ENCODE measurements around the gene ARL4D.
A peak's percentile ranks its signal among the peaks of the same experiment; 100 is the strongest.
"Not testable (repeated sequence)": the region's sequence is repeated elsewhere in the genome, so short reads cannot be mapped to it uniquely, and the experiment has no call there.

Gene ARL4D

GRCh38 chr17:43395165-43395564 is 3.6 kb upstream of the ARL4D start:
- DNase-seq (ENCODE audit: low spot score), result no peak

- DNase-seq (ENCODE audit: low spot score), result no peak
These were observed 2.2 kb upstream of the ARL4D start for GRCh38 chr17:43396491-43397060.

GRCh38 chr17:43399839-43400328 is 1.1 kb downstream of the ARL4D start:
- DNase-seq (ENCODE audit: low spot score), result no peak

- peak; percentile 86 for DNase-seq (ENCODE audit: low spot score)
These were observed 2.3 kb downstream of the ARL4D start for GRCh38 chr17:43400943-43401717.

GRCh38 chr17:43402078-43402477 is 3.3 kb downstream of the ARL4D start:
- DNase-seq (ENCODE audit: low spot score), result no peak

- no peak for DNase-seq (ENCODE audit: low spot score)
These were observed 3.8 kb downstream of the ARL4D start for GRCh38 chr17:43402567-43402966.

- no peak for DNase-seq (ENCODE audit: low spot score)
These were observed 5.1 kb downstream of the ARL4D start for GRCh38 chr17:43403846-43404245.

- DNase-seq (ENCODE audit: low spot score), result peak; percentile 28
These were observed 7.1 kb downstream of the ARL4D start for GRCh38 chr17:43405861-43406260.

GRCh38 chr17:43406676-43407645 is 8.2 kb downstream of the ARL4D start:
- peak; percentile 78 for DNase-seq (ENCODE audit: low spot score)

- no peak for DNase-seq (ENCODE audit: low spot score)
These were observed 10.3 kb downstream of the ARL4D start for GRCh38 chr17:43409131-43409530.

- peak; percentile 41 for DNase-seq (ENCODE audit: low spot score)
These were observed 12.0 kb downstream of the ARL4D start for GRCh38 chr17:43410557-43411368.

- DNase-seq (ENCODE audit: low spot score), result no peak
These were observed 12.5 kb downstream of the ARL4D start for GRCh38 chr17:43411369-43411677.

GRCh38 chr17:43411749-43412148 is 13.0 kb downstream of the ARL4D start:
- no peak for DNase-seq (ENCODE audit: low spot score)

GRCh38 chr17:43412166-43412565 is 13.4 kb downstream of the ARL4D start:
- DNase-seq (ENCODE audit: low spot score), result no peak

GRCh38 chr17:43416998-43417890 is 18.5 kb downstream of the ARL4D start:
- DNase-seq (ENCODE audit: low spot score), result peak; percentile 86

GRCh38 chr17:43418441-43419374 is 19.9 kb downstream of the ARL4D start:
- peak; percentile 91 for DNase-seq (ENCODE audit: low spot score)

- DNase-seq (ENCODE audit: low spot score), result not testable (repeated sequence)
These were observed 20.6 kb downstream of the ARL4D start for GRCh38 chr17:43419375-43419882.

GRCh38 chr17:43423777-43424455 is 25.1 kb downstream of the ARL4D start:
- DNase-seq (ENCODE audit: low spot score), result no peak

Data from GM03348 (cell line).